AG09309 (cell line): ENCODE measurements around the gene LDHD.
"Not testable (repeated sequence)": the region's sequence is repeated elsewhere in the genome, so short reads cannot be mapped to it uniquely, and the experiment has no call there.

Experiments used
- DNase-seq: peaks from one replicate; pipeline ENCODE4 v3.0.0-alpha.2; 2010; ENCODE audit warnings: low read depth
- H3K4me3 ChIP-seq: 2 replicates; pipeline ENCODE4 v1.5.1; 2011; ENCODE audit warnings: mild to moderate bottlenecking, low read depth, low read length, moderate library complexity; ENCODE audit not compliant: control insufficient read depth
- TF ChIP-seq, protein P1 (sequence below): IDR thresholded peaks from 2 replicates; pipeline ENCODE4 v1.5.1; 2011; ENCODE audit warnings: mild to moderate bottlenecking, low read depth, low read length, inconsistent platforms; ENCODE audit not compliant: insufficient read depth, control insufficient read depth; ENCODE audit errors: missing control alignments

Gene LDHD

DNA sequence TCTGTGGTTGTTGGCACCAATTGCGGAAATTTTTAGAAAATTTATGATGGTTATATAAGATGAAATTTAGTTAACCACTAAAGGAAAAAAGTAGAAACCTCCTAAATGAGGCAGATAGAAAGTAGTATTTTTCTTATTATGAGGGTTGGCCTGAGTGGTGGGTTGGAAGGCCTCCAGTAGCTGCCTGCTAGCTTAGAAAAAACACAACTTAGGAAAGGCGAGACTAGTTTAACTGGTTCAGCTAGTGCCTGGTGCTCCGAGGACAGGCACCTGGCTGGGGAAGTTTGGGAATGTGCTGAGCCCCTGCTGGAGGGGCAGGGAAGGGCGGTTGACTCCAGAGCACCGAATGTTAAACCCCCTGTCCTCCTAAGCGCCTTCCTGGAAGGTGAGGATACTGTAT lies 19.9 kb downstream of the LDHD start:
- H3K4me3 ChIP-seq, result no peak overlapping the region
- TF ChIP-seq, protein P1, sequence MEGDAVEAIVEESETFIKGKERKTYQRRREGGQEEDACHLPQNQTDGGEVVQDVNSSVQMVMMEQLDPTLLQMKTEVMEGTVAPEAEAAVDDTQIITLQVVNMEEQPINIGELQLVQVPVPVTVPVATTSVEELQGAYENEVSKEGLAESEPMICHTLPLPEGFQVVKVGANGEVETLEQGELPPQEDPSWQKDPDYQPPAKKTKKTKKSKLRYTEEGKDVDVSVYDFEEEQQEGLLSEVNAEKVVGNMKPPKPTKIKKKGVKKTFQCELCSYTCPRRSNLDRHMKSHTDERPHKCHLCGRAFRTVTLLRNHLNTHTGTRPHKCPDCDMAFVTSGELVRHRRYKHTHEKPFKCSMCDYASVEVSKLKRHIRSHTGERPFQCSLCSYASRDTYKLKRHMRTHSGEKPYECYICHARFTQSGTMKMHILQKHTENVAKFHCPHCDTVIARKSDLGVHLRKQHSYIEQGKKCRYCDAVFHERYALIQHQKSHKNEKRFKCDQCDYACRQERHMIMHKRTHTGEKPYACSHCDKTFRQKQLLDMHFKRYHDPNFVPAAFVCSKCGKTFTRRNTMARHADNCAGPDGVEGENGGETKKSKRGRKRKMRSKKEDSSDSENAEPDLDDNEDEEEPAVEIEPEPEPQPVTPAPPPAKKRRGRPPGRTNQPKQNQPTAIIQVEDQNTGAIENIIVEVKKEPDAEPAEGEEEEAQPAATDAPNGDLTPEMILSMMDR, result peak; percentile 24
- DNase-seq, result no peak

DNA sequence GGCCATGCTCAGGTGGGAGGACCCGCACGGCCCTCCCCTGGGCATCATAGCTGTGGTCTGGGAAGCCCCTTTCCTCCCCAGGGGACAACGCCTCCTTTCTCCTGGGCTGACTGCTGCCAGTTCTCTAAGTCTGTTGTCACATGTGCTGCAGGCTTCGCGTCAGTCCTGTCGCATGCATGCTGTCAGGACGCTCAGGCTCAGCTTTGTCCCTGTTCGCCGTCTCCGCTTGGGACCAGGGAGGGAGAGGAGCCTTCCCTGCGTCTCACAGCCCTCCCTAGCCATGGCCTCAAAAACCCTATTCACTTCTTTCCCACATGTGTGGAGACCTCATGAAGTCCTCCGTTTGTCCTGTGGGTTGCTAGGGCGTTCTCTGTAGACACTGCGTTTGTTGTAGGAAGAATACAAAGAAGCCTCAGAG lies 21.4 kb downstream of the LDHD start:
- TF ChIP-seq, protein P1, result no peak
- H3K4me3 ChIP-seq, result no peak overlapping the region
- no peak for DNase-seq

DNA sequence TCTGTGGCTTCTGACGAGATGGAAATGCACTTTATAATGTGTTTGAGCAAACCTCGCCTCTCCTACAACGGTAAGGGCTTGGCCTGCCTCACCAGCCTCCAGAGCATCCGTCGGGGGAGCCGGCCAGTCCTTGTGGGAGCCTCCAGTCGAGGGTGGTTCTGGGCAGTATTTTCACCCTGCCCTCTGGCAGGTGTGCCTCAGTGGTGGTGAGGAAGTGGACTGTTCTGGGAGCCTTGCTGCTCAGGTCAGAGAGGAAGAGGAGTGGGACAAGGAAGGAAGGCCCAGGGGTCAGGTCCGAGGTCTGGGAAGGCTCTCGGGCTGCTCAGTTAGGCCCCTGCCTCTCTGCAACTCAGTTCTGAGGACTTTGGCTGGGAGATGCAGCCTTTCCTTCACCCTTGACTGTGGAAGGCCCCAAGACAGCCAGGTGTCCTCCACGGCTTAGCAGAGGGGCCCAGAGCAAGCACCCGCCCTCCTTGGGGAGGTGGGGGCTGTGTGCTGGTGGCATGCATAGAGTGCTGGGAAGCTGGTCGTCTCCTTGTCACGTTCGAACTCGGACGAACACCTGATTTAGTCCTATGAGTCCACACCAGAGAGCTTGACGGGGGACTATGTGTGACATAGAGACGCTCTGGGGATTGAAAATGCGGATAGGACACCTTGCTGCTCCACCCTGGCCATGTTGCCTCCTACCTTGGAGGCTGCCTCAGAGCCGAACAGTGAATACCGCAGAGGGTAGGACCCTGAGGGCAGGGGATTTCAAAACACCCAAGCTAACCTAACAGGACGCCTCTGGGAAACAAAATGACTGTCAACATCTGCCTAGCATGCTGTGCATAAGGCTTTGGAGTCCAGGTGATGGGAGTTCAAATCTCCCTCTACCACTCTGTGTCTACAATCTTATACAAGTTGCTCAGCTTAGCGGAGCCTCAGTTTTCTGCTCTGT lies 22.7 kb downstream of the LDHD start:
- TF ChIP-seq, protein P1, result no peak
- DNase-seq, result no peak
- H3K4me3 ChIP-seq, result no peak overlapping the region

DNA sequence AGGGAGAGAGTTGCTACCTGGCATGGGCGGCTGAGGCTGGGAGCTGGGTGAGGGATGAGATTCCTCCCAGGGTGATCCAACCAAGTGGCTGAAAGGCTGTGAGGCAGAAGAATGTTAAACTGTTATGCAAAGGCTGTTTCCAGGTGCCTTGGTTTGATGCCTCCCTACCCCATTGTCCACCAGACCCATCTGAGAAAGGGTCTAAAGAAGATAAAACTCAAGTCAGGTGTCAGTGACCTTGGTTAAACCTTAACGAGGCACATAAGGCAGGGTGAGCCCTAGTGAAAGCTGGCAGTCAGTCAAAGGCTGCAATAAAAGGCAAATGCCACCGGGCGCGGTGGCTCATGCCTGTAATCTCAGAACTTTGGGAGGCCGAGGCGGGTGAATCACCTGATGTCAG lies 23.8 kb downstream of the LDHD start:
- TF ChIP-seq, protein P1, result no peak
- H3K4me3 ChIP-seq, result no peak overlapping the region
- no peak for DNase-seq

DNA sequence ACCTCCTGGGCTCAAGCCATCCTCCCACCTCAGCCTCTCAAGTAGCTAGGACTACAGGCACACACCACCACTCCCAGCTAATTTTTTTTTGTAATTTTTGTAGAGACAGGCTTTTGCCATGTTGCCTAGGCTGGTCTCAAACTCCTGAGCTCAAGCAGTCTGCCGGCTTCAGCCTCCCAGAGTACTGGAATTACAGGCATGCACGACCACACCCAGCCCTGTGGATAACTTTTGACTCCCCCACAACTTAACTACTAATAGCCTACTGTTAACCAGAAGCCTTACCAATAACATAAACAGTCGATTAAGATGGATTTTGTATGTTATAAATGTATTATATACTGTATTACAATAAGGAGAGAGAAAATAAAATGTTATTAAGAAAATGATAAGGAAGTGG lies 25.0 kb downstream of the LDHD start:
- DNase-seq, H3K4me3 ChIP-seq: not testable (repeated sequence)

DNA sequence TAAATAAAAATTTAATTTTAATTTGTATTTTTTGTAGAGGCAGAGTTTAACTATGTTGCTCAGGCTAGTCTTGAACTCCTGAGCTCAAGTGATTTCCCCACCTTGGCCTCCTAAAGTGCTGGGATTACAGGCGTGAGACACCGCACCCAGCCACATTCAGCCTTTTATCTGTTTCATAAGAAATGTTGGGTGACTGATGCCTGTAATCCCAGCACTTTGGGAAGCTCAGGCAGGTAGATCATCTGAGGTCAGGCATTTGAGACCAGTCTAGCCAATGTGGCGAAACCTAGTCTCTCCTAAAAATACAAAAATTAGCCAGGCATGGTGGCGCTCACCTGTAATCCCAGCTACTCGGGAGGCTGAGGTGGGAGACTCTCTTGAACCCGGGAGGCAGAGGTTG lies 25.7 kb downstream of the LDHD start:
- not testable (repeated sequence) for DNase-seq, H3K4me3 ChIP-seq

DNA sequence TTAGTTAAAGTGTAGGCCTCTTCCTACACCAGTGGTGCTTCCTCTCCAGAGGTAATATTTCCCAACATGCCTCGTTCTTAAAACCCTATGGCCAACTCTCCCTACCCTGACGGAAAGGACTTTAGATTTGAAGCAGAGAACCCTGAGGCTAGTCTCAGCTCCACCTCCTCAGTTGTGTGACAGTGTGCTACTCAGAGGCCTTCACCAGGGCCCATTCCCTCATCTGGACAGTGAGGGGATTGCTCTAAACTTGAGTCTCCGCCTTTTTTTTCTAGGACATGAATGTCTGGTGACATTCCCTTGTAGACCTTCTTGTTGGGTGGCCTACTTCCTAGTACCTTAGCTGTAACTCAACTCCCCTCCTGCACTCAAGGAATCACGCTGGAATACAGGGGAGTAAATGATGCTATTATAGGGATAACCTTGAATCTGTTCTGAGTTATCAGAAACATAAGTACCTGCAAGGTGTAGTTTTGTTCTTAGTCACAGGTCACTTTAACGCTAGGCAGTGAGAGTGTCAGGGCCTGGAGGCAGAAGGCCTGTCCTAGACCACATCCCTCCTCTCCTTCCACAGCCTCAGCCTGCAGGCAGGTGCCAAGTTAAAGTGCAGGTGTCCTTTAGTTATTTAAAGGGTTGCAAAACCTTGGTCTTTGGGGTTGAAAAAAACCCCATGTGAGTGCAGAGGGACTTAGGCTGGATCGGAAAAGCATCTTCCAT lies 26.9 kb downstream of the LDHD start:
- no peak overlapping the region for H3K4me3 ChIP-seq
- TF ChIP-seq, protein P1, result no peak
- DNase-seq, result no peak

DNA sequence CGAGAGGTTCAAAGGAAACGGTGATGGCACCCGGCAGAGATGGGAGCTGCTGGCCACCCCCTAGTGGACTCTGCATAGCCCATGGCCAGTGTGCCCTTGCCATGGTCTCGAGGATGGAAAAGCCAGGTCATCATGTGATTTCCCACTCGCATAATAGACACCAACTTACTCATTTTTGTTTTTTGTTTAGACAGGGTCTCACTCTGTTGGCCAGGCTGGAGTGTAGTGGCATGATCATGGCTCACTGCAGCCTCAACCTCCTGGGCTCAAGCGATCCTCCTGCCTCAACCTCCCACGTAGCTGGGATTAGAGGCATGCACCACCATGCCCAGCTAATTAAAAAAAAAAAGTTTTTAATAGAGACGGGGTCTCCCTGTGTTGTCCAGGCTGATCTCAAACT lies 27.6 kb downstream of the LDHD start:
- TF ChIP-seq, protein P1, result no peak
- no peak for DNase-seq
- H3K4me3 ChIP-seq, result no peak overlapping the region
